DOHH2 (cell line): ENCODE results near the gene TBCK.

ENCODE experiments used
- EZH2phosphoT487 ChIP-seq: fragments of 200-600 bp; sonication (generic); IDR thresholded peaks from 2 replicates; pipeline ENCODE4 v1.6.1; 2017; ENCODE audit warnings: borderline replicate concordance, mild to moderate bottlenecking, antibody characterized with exemption, low read length, moderate library complexity, mixed read lengths
- TF ChIP-seq, protein P1 (sequence below): fragments of 200-600 bp; sonication (generic); IDR thresholded peaks from one replicate; pipeline ENCODE4 v1.5.1; 2014; ENCODE audit warnings: antibody characterized with exemption, mild to moderate bottlenecking, low read depth, low read length; ENCODE audit not compliant: poor library complexity, severe bottlenecking

DNA sequence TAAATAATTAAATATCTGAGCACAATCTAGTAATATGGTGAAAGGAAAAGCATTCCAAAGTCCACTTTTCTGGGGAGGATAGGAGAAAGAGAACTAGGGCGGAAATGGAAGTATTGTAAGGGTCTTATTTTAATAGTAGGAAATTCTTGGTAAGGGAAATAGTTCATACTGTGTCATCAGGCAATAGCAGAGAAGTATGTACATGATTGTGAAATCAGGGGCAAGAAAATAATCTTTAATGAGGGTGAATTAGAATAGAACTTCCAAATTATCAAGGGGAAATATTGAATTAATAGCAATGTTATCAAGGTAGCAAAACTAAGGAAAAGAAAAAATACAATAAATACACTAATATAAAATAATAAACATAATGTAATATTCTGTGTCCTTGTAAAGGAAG lies 37.8 kb upstream of the TBCK start:
- TF ChIP-seq, protein P1, sequence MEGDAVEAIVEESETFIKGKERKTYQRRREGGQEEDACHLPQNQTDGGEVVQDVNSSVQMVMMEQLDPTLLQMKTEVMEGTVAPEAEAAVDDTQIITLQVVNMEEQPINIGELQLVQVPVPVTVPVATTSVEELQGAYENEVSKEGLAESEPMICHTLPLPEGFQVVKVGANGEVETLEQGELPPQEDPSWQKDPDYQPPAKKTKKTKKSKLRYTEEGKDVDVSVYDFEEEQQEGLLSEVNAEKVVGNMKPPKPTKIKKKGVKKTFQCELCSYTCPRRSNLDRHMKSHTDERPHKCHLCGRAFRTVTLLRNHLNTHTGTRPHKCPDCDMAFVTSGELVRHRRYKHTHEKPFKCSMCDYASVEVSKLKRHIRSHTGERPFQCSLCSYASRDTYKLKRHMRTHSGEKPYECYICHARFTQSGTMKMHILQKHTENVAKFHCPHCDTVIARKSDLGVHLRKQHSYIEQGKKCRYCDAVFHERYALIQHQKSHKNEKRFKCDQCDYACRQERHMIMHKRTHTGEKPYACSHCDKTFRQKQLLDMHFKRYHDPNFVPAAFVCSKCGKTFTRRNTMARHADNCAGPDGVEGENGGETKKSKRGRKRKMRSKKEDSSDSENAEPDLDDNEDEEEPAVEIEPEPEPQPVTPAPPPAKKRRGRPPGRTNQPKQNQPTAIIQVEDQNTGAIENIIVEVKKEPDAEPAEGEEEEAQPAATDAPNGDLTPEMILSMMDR, result no peak
- TF ChIP-seq EZH2phosphoT487, result no peak
